HepG2 (cell line): Measurements from ENCODE around the gene TTC31. TPM values are rescaled to one million over a fixed set of nuclear protein-coding genes. Genes with fewer than 3 reads are reported as not detected.

Experiments
- ATAC-seq: fragments of 200-7000 bp; cut with Tn5 transposase; 3 replicates; pipeline ENCODE4 v1.9.1; 2020; ENCODE audit warnings: mild to moderate bottlenecking, moderate library complexity
- BruUV-seq: library from RNA; stranded (reverse); fragments of 400-500 nt; replicated peaks from 2 replicates; lab custom pipeline; 2021; lab: Mats Ljungman, UMichigan
- CTCF ChIA-PET: fragments of 300-600 bp; formaldehyde crosslinking; extraction: SDS; loops from one replicate; lab custom pipeline; 2021; ENCODE audit warnings: low total read pairs, inconsistent platforms, low intra/inter-chr PET ratio; lab: Yijun Ruan, JAX
- POLR2A ChIA-PET: fragments of 350-600 bp; sonication (Branson Sonifier 250); formaldehyde crosslinking; loops from one replicate; lab custom pipeline; 2020; ENCODE audit warnings: antibody characterized with exemption, inconsistent platforms; lab: Yijun Ruan, JAX
- DNase-seq: peaks from one replicate; pipeline ENCODE4 v3.0.0-alpha.2; 2015; ENCODE audit warnings: low spot score
- FAIRE-seq: peaks from 3 replicates; lab custom pipeline; 2011; peaks lifted over from hg19 to GRCh38; lab: Jason Lieb, UNC
- H2AFZ ChIP-seq: one replicate; pipeline ENCODE4 v1.6.1; 2011; ENCODE audit warnings: low read length, inconsistent platforms
- H3K27ac ChIP-seq: fragments of 300-600 bp; 3 replicates; pipeline ENCODE4 v1.8.0; 2011; ENCODE audit warnings: mixed run types, mild to moderate bottlenecking, mixed read lengths, low read length, inconsistent platforms; ENCODE audit not compliant: insufficient read depth; ENCODE audit errors: extremely low read length
- H3K27me3 ChIP-seq, 2 experiments: fragments of 200-600 bp in 1 of 2; 2 replicates in 1 of 2; 3 replicates in 1 of 2; pipeline versions ENCODE4 v1.6.0 to v1.8.0; 2011; ENCODE audit warnings: low read length in 2 of 2, mild to moderate bottlenecking in 2 of 2, moderate library complexity in 2 of 2, inconsistent platforms in 1 of 2; ENCODE audit not compliant: insufficient read depth in 2 of 2, control insufficient read depth in 1 of 2
- H3K36me3 ChIP-seq, 2 experiments: fragments of 200-600 bp in 1 of 2; replicated peaks in 1 of 2; 2 replicates in 1 of 2; 3 replicates in 1 of 2; pipeline versions ENCODE4 v1.5.1 to v1.8.0; 2011; ENCODE audit warnings: low read length in 2 of 2, inconsistent platforms in 1 of 2; ENCODE audit not compliant: insufficient read depth in 2 of 2, control insufficient read depth in 1 of 2
- H3K4me1 ChIP-seq: 2 replicates; pipeline ENCODE4 v1.5.1; 2012; ENCODE audit warnings: low read length, inconsistent platforms; ENCODE audit not compliant: insufficient read depth
- H3K4me2 ChIP-seq: 2 replicates; pipeline ENCODE4 v1.6.0; 2011; ENCODE audit warnings: low read depth, low read length, inconsistent platforms
- H3K4me3 ChIP-seq, 3 experiments: fragments of 200-600 bp in 1 of 3; sonication (generic), shearing (Covaris generic) in 1 of 3; replicated peaks in 1 of 3; 2 replicates each; pipeline ENCODE4 v1.5.1; 2011 to 2016; ENCODE audit warnings: low read length in 3 of 3, inconsistent platforms in 2 of 3, low read depth in 2 of 3, mild to moderate bottlenecking in 2 of 3, control low read depth in 1 of 3, mixed read lengths in 1 of 3; ENCODE audit not compliant: insufficient read depth in 1 of 3
- H3K79me2 ChIP-seq: one replicate; pipeline ENCODE4 v1.6.1; 2011; ENCODE audit warnings: low read length, inconsistent platforms; ENCODE audit not compliant: insufficient read depth
- H3K9ac ChIP-seq: 2 replicates; pipeline ENCODE4 v1.6.0; 2011; ENCODE audit warnings: mild to moderate bottlenecking, low read depth, low read length, inconsistent platforms; ENCODE audit not compliant: insufficient read depth
- H3K9me3 ChIP-seq: 2 replicates; pipeline ENCODE4 v1.5.1; 2012; ENCODE audit warnings: mild to moderate bottlenecking, low read length
- H4K20me1 ChIP-seq: 2 replicates; pipeline ENCODE4 v1.6.0; 2011; ENCODE audit warnings: inconsistent platforms, mild to moderate bottlenecking, low read length, moderate library complexity; ENCODE audit not compliant: insufficient read depth
- BHLHE40 ChIP-seq: IDR thresholded peaks from 2 replicates; pipeline ENCODE4 v1.6.1; 2011; ENCODE audit warnings: low read length, improper control_type of control experiment
- CBFB ChIP-seq: sonication (generic); formaldehyde crosslinking; IDR thresholded peaks from 2 replicates; pipeline ENCODE4 v1.4.0; 2020; ENCODE audit warnings: missing genetic modification reagents
- DNMT3B ChIP-seq: conservative IDR thresholded peaks from 2 replicates; pipeline ENCODE4 v1.6.1; 2016; ENCODE audit warnings: missing biosample characterization, control low read depth
- ETV5 ChIP-seq: IDR thresholded peaks from 2 replicates; pipeline ENCODE4 v1.6.1; 2018; ENCODE audit warnings: missing biosample characterization, missing genetic modification reagents, inconsistent platforms, borderline replicate concordance
- FOXA1 ChIP-seq, 2 experiments: fragments of 450-650 bp in 1 of 2; sonication (generic) in 1 of 2; formaldehyde crosslinking in 1 of 2; IDR thresholded peaks; 2 replicates each; pipeline versions ENCODE4 v1.4.0 to v1.6.1; 2016 to 2020; ENCODE audit warnings: missing genetic modification reagents in 1 of 2
- FOXP1 ChIP-seq, 2 experiments: fragments of 450-650 bp in 1 of 2; IDR thresholded peaks; 2 replicates each; pipeline ENCODE4 v1.6.1; 2017 to 2018; ENCODE audit warnings: antibody characterized with exemption in 1 of 2
- HHEX ChIP-seq: IDR thresholded peaks from 2 replicates; pipeline ENCODE4 v1.6.1; 2016; ENCODE audit warnings: control low read depth
- HNRNPH1 ChIP-seq: fragments of 200-400 bp; formaldehyde crosslinking; optimal IDR thresholded peaks from 2 replicates; pipeline ENCODE3; 2017; ENCODE audit warnings: mild to moderate bottlenecking, low read depth, low read length
- HNRNPL ChIP-seq: fragments of 200-400 bp; formaldehyde crosslinking; IDR thresholded peaks from 2 replicates; pipeline ENCODE4 v1.6.1; 2017; ENCODE audit warnings: mild to moderate bottlenecking, low read depth, low read length
- IRX3 ChIP-seq: sonication (generic); formaldehyde crosslinking; IDR thresholded peaks from 2 replicates; pipeline ENCODE4 v1.8.1; 2023; ENCODE audit warnings: mild to moderate bottlenecking, low read depth, missing genetic modification reagents, borderline replicate concordance
- JUNB ChIP-seq: sonication (generic); formaldehyde crosslinking; IDR thresholded peaks from 2 replicates; pipeline ENCODE4 v1.8.0; 2022; ENCODE audit warnings: missing genetic modification reagents, mild to moderate bottlenecking, borderline replicate concordance
- MEIS2 ChIP-seq: sonication (generic); formaldehyde crosslinking; IDR thresholded peaks from 2 replicates; pipeline ENCODE4 v1.9.0; 2021; ENCODE audit warnings: mild to moderate bottlenecking, missing genetic modification reagents
- NFE2L1 ChIP-seq: sonication (generic); formaldehyde crosslinking; IDR thresholded peaks from 2 replicates; pipeline ENCODE4 v1.4.0; 2020; ENCODE audit warnings: missing genetic modification reagents, mild to moderate bottlenecking, borderline replicate concordance
- XBP1 ChIP-seq: sonication (generic); formaldehyde crosslinking; IDR thresholded peaks from 2 replicates; pipeline ENCODE4 v1.5.0; 2020; ENCODE audit warnings: missing genetic modification reagents
- ZFP62 ChIP-seq: sonication (generic); formaldehyde crosslinking; IDR thresholded peaks from 2 replicates; pipeline ENCODE4 v1.4.0; 2020; ENCODE audit warnings: missing genetic modification reagents
- ZNF280D ChIP-seq: sonication (generic); formaldehyde crosslinking; IDR thresholded peaks from 2 replicates; pipeline ENCODE4 v1.5.1; 2020; ENCODE audit warnings: mild to moderate bottlenecking, missing genetic modification reagents
- ZNF557 ChIP-seq: sonication (generic); formaldehyde crosslinking; IDR thresholded peaks from 2 replicates; pipeline ENCODE4 v1.4.0; 2020; ENCODE audit warnings: missing genetic modification reagents
- ZNF737 ChIP-seq: sonication (generic); formaldehyde crosslinking; IDR thresholded peaks from 2 replicates; pipeline ENCODE4 v1.5.0; 2020; ENCODE audit warnings: missing genetic modification reagents, mild to moderate bottlenecking, borderline replicate concordance
- ZNF773 ChIP-seq: sonication (generic); formaldehyde crosslinking; IDR thresholded peaks from 2 replicates; pipeline ENCODE4 v1.4.0; 2020; ENCODE audit warnings: missing genetic modification reagents, borderline replicate concordance
- WGBS: methylation state at CpG from one replicate; pipeline ENCODE4 v1.1.6; 2017; ENCODE audit warnings: low lambda C conversion rate; 5-methylcytosine and 5-hydroxymethylcytosine counted together
- in situ Hi-C: cut with HindIII; loops from 2 replicates; pipeline ENCODE4 v1.10.0; 2017; ENCODE audit warnings: low pct_unique_long_range_greater_than_20kb; ENCODE audit not compliant: extremely low pct_ligation_motif_present
- intact Hi-C: fragments of 100-400 bp; cut with micrococcal nuclease; formaldehyde crosslinking; loops from one replicate; pipeline ENCODE4 v1.10.0; 2022; ENCODE audit not compliant: unreplicated experiment
- polyA plus RNA-seq, 8 experiments: library from polyadenylated mRNA; depleted of rRNA in 3 of 8; stranded (reverse) in 7 of 8; unstranded in 1 of 8; fragments of >200 nt; fragmentation: Illumina TruSeq in 4 of 8; extraction: Trizol in 4 of 8; gene quantifications; 2 replicates each; pipeline versions ENCODE4 v1.2.1 to v1.2.3, GENCODE V29; 2011 to 2016; ENCODE audit warnings: low read depth in 4 of 8, missing spikeins in 1 of 8, mixed read lengths in 1 of 8; ENCODE audit not compliant: insufficient read depth in 1 of 8
- total RNA-seq, 5 experiments: library from RNA; depleted of rRNA; stranded (reverse); fragments of >200 nt; fragmentation: Illumina TruSeq; extraction: Trizol; gene quantifications; 2 replicates each; pipeline ENCODE4 v1.2.3, GENCODE V29; 2016; ENCODE audit warnings: low read depth in 1 of 5

TTC31 gene
- total and polyA plus RNA-seq, 2 of the 13 experiments (the other 11 are each of a cell fraction or from before 2014, with no cell fraction given), result 28.3 to 39.5 TPM

DNA sequence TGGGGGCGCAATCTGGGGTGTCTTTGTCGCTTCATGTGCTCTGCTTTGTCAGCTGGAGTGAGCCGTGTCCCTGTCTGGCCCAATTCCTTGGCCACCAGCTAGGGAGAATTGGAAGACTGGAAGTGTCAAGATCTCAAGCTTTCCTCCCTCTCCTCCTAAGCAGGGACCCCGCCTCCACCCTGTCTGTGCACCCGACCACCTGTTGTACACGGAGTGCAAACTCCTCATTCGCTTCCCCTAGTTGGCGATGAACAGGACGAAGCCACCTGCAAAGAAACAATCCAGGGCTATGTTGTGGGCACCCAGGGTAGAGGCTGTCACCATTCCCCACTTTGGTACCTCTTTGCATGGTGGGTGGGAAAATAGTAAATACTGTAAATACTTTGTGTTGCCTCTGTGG is 44.9 kb downstream of the TTC31 start (continued):
- TF ChIP-seq ZNF280D (CRISPR knock-in tag), result no peak
- TF ChIP-seq, all 625 proteins: peak for 0

- peak overlapping the region; percentile 94 for H3K4me2 ChIP-seq
- ChIA-PET CTCF (interaction anchor here (1.5 to 1.9 kb wide), 2 partner anchors 22 to 46 kb away, joined by 3 to 5 read pairs; partner anchors contain the start of genes CCDC142, PCGF1 and TTC31), POLR2A (interaction anchor here (0.6 to 5.9 kb wide), 20 partner anchors 10 to 261 kb away, joined by 3 to 93 read pairs (median 8); partner anchors contain the start of genes CCDC142, INO80B, LBX2 and LOXL3)
- no peaks in the 10 kb centered on the region for H4K20me1 ChIP-seq
- H3K4me3 ChIP-seq, result peak overlapping the region; percentile 84 to 100 (median 100)
- ATAC-seq (peak; percentile 20), FAIRE-seq (no peak), DNase-seq (peak; percentile 49)
- H3K9me3 ChIP-seq, result no peaks in the 10 kb centered on the region
- H3K4me1 ChIP-seq, result peaks cover 63% of the 10 kb centered on the region
- no peaks in the 10 kb centered on the region; a peak in 1 of 5 replicates for H3K27me3 ChIP-seq
- peaks cover 50% of the 10 kb centered on the region for H3K79me2 ChIP-seq
- H3K36me3 ChIP-seq, result peaks cover 19 to 33% of the 10 kb centered on the region in 2 experiments
- in situ Hi-C loops (no loop called here), intact Hi-C loops (loop anchor here (1.0 to 2.0 kb wide), 5 partner anchors 21 to 70 kb away; partner anchors contain the start of genes MRPL53, PCGF1, TTC31 and WBP1)
- 7% methylated on average over 25 of the region's 29 CpGs for WGBS
- no peak overlapping the region for H2AFZ ChIP-seq
- H3K9ac ChIP-seq, result peak overlapping the region; percentile 99
- no TSS peak for BruUV-seq
- peak overlapping the region; percentile 95 for H3K27ac ChIP-seq
- no peak for TF ChIP-seq FOXP1 (IDR thresholded peaks at IDR 0.05)
- no peak for TF ChIP-seq FOXP1 (CRISPR knock-in tag; IDR thresholded peaks at IDR 0.05)
- TF ChIP-seq ZNF737 (CRISPR knock-in tag), result no peak
- TF ChIP-seq IRX3 (CRISPR knock-in tag), result no peak
- no peak for TF ChIP-seq HNRNPH1
- TF ChIP-seq HNRNPL, result no peak
- TF ChIP-seq NFE2L1 (CRISPR knock-in tag), result no peak
- TF ChIP-seq FOXA1 (IDR thresholded peaks at IDR 0.05), result no peak
- TF ChIP-seq FOXA1 (CRISPR knock-in tag; IDR thresholded peaks at IDR 0.05), result 0 out of 2 replicates have a peak, but pooled peaks have one; percentile 19
- TF ChIP-seq ZFP62 (CRISPR knock-in tag), result no peak
- TF ChIP-seq MEIS2, result no peak
- TF ChIP-seq DNMT3B (CRISPR knock-in tag), result no peak
- TF ChIP-seq HHEX (CRISPR knock-in tag), result no peak
- no peak for TF ChIP-seq CBFB (CRISPR knock-in tag)
- no peak for TF ChIP-seq ZNF557
- no peak for TF ChIP-seq BHLHE40
- no peak for TF ChIP-seq ZNF773
- no peak for TF ChIP-seq ETV5
- TF ChIP-seq JUNB (CRISPR knock-in tag), result no peak
- no peak for TF ChIP-seq XBP1
These were observed 45.9 kb downstream of the TTC31 start for GRCh38 chr2:74528600-74529356.
